HT-29 (cell line): Measurements from ENCODE around the gene CHD1. TPM values are rescaled to one million over a fixed set of nuclear protein-coding genes. Genes with fewer than 3 reads are reported as not detected.

ENCODE experiments used
- DNase-seq: peaks from one replicate; pipeline ENCODE4 v3.0.0-alpha.2; 2015; ENCODE audit warnings: low spot score
- total RNA-seq: library from RNA; depleted of rRNA; stranded (reverse); fragments of >200 nt; shearing (Covaris generic); gene quantifications from 2 replicates; pipeline ENCODE4 v1.2.3, GENCODE V29; 2014

CHD1 gene
- total RNA-seq, 1 experiment from 2014 or later: 21.6 TPM

- no peak for DNase-seq
Measured at GRCh38 chr5:98936948-98937715, 8.3 kb upstream of the CHD1 start.

GRCh38 chr5:98935206-98935605, 6.4 kb upstream of the CHD1 start:
- no peak for DNase-seq

DNA sequence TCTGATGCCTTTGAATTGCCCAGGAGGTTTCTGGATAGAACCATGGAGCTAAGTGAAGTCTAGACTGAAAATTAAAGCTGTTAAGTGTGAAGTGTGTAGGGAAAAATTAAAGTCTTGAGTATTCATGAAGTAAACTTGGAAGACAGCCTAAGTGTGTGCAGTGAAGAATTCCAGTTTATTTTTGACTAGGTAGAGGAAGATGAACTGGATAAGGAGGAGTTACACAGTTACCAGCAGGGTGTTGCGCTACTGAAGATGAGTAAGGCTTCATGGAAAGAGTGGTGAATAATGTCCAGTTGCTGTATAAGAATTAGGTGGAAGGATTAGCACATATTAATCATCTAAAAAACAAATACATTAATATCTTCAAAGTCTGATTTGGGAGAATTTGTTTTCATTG, 5.7 kb upstream of the CHD1 start:
- DNase-seq: no peak

DNA sequence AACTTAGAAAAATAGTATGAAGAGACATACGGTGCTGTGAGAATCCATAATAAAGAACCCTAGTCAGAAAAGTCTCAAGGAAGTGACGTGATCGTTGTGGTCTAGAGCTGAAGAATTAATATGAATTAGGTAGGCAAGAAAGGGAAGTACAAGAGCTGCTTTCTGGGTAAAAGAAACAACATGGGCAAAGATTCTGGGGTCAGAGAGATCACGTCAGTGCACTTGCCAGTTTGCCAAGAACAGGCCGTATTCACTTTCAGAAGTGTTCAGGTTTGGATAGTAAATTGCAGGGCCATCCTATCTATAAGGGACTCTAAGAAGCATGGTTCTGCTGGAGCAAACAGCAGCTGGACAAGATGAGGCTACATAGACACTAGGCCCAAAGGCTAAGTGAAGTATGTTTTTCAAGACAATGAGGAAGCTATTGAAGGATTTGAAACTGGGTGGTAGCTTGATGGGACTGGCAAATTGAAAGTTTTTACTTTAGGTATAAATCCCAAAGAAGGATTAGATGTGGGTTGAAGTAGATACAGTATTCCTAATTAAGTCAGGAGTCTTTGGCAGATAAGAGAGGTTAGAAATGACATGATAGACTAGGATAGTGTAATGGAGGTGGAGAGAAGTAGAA, 4.8 kb upstream of the CHD1 start:
- no peak for DNase-seq

GRCh38 chr5:98930972-98931762, 2.4 kb upstream of the CHD1 start:
- DNase-seq: no peak

- peak; percentile 47 for DNase-seq
Measured at GRCh38 chr5:98929710-98930298, 997 bp upstream of the CHD1 start.

- DNase-seq: no peak
Measured at GRCh38 chr5:98927989-98928872, 576 bp downstream of the CHD1 start.

DNA sequence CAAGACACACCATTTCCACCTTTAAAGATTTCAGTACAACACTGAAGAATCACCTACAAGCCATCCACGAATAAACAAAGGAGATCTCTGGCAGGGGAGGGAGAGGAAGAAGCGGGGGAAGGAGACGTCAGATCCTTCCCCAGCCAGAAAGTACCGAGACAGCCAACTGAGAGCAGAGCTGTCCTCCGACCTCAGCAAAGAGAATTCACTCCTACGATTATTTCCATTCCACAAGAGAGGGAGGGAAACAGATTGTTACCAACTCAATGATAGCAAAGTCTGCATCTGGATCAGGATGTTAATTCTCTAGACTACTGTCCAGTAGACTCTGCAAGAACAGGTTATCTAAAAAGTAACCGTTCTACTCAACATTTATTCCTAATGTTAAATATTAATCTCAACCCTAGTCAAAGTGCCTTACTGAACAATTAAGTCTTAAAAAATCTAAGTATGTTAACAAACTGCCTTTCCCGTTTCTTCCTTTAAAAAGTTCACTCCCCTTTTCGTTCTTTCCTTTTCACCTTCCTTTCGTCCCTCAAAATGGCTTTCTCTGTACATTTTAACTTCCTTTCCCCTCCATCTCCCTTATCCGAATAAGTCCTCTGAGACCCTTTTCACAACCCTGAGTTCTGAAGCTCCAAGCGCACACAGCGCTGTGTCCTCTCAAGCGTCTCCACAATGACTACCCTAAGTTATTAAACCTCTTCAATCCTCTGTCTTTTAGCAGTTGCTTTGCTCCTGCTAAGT, 1.4 kb downstream of the CHD1 start:
- DNase-seq: peak; percentile 51

- DNase-seq: no peak
Measured at GRCh38 chr5:98923966-98924365, 4.8 kb downstream of the CHD1 start.

- no peak for DNase-seq
Measured at GRCh38 chr5:98921947-98922505, 6.8 kb downstream of the CHD1 start.

- DNase-seq: no peak
Measured at GRCh38 chr5:98917433-98917832, 11.4 kb downstream of the CHD1 start.

GRCh38 chr5:98916540-98916939, 12.3 kb downstream of the CHD1 start:
- DNase-seq: no peak

GRCh38 chr5:98913911-98914310, 14.9 kb downstream of the CHD1 start:
- DNase-seq: no peak

GRCh38 chr5:98911280-98912040, 17.3 kb downstream of the CHD1 start:
- DNase-seq: no peak

DNA sequence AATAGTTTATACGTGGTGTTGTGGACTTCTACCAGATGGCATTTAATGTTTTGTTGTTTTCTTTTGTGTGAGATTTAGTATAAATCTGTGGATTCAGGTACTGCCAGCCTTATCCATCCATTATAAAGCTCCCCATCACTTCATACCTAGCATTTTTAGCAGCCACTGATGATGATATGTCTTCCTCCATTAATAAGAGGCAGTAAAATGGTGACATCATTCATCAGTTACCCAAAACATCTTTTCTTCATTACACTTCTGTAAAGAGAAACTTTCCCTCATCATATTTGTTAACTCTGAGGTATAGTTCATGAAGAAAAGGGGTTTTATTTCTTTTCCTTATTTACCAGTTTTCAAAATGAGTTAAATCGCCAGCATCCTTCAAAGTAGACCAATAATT, 19.4 kb downstream of the CHD1 start:
- DNase-seq: no peak

DNA sequence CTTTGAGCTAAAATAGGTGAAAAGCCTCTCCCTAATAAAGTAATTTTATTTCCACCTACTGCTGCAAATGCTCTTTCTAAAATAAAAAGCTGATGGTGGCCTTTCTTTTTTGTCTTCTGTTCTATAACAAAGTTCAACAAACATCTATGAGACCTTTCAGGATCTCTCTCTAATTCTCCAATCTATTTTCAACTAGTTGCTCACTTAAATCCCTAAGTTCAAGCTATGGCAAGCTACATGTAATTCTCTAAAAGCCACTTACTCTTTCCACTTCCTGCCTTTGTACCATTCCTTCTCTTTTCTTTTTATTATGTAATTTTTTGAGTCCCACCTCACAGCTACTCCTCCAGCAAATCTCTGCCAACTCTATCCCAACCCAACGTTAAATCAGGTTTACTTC, 20.9 kb downstream of the CHD1 start:
- no peak for DNase-seq

GRCh38 chr5:98906756-98907355, 22.0 kb downstream of the CHD1 start:
- no peak for DNase-seq

DNA sequence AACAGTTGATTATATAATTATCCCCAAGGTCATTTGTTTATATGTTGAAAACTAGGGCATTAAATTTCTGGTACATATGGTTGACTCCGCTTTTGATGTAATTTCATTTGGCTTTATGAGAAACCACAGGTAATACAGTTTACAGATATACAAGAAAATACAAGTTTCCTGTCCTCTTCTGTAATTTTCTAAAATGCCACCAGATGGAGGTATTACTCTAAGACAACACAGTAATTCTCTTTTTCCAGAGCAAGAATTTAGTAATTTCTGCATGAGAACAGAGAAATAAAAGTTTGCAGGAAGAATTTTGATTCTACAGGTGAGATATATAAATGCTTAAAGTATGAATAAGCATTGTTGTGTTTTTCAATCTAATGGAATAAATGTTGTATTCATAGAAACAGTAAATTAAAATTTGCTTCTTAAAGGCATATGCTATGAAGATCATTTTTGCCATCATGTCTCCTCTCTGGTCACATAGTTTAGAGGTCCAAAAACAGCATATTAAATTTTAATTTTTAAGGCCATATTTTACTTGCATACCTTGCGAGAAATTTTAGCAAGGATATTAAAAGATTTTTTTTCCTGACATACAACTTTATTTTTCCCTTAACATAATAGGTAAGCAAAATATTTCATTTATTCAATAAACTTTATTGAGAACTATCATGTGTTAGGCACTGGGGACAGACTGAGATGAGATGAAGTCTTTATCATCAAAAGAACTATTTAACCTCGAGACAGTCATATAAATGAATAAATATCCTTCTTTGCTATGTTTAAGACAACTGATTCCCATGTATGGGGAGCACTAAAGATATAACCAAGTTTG, 22.7 kb downstream of the CHD1 start:
- peak; percentile 75 for DNase-seq
